Right kidney (tissue), 9 donors: ENCODE results near the gene PRDM4.
A peak's percentile ranks its signal among the peaks of the same experiment; 100 is the strongest.

Source experiments
- DNase-seq: peaks from one replicate; pipeline ENCODE4 v3.0.0-alpha.2; 2016
- long read RNA-seq, 8 donors: transcript quantifications; one replicate each; lab custom pipeline, GENCODE V29; 2026

Gene PRDM4
- long read RNA-seq, donor 1, full-length matches to known transcripts, result 3 of 3 reads
- long read RNA-seq, donor 1, partial matches to known transcripts, result 0 of 3 reads
- long read RNA-seq, donor 1, other reads (novel, unspliced or antisense), result 0 of 3 reads
- long read RNA-seq, donor 2, full-length matches to known transcripts, result 4 of 4 reads
- long read RNA-seq, donor 2, partial matches to known transcripts, result 0 of 4 reads
- long read RNA-seq, donor 2, other reads (novel, unspliced or antisense), result 0 of 4 reads
- long read RNA-seq, donor 3, partial matches to known transcripts, result 11 of 11 reads
- long read RNA-seq, donor 3, other reads (novel, unspliced or antisense), result 0 of 11 reads
- long read RNA-seq, donor 4, full-length matches to known transcripts, result 2 of 2 reads
- long read RNA-seq, donor 4, partial matches to known transcripts, result 0 of 2 reads
- long read RNA-seq, donor 4, other reads (novel, unspliced or antisense), result 0 of 2 reads
- long read RNA-seq, donor 5, full-length matches to known transcripts, result 2 of 2 reads
- long read RNA-seq, donor 5, partial matches to known transcripts, result 0 of 2 reads
- long read RNA-seq, donor 5, other reads (novel, unspliced or antisense), result 0 of 2 reads
- long read RNA-seq, donor 6, full-length matches to known transcripts, result 2 of 28 reads
- long read RNA-seq, donor 6, partial matches to known transcripts, result 26 of 28 reads
- long read RNA-seq, donor 6, other reads (novel, unspliced or antisense), result 0 of 28 reads
- long read RNA-seq, donor 7, full-length matches to known transcripts, result 3 of 11 reads
- long read RNA-seq, donor 7, partial matches to known transcripts, result 8 of 11 reads
- long read RNA-seq, donor 7, other reads (novel, unspliced or antisense), result 0 of 11 reads
- long read RNA-seq, donor 8, full-length matches to known transcripts, result 4 of 4 reads
- long read RNA-seq, donor 8, partial matches to known transcripts, result 0 of 4 reads
- long read RNA-seq, donor 8, other reads (novel, unspliced or antisense), result 0 of 4 reads

GRCh38 chr12:107760809-107761501 lies at the start of gene PRDM4:
PRDM4 (minus strand) TSS chr12:107761137; CDS start chr12:107760515, 622 bp downstream.
- DNase-seq, result peak; percentile 93

GRCh38 chr12:107807471-107808150 lies 46.7 kb upstream of the PRDM4 start:
- no peak for DNase-seq

- no peak for DNase-seq
These were observed 44.7 kb upstream of the PRDM4 start for GRCh38 chr12:107805488-107806180.

GRCh38 chr12:107803092-107803491 lies 42.2 kb upstream of the PRDM4 start:
- DNase-seq, result no peak

- no peak for DNase-seq
These were observed 40.2 kb upstream of the PRDM4 start for GRCh38 chr12:107801150-107801549.

- DNase-seq, result no peak
These were observed 37.6 kb upstream of the PRDM4 start for GRCh38 chr12:107798580-107798979.

- DNase-seq, result no peak
These were observed 33.5 kb upstream of the PRDM4 start for GRCh38 chr12:107794451-107794850.

- DNase-seq, result no peak
These were observed 30.6 kb upstream of the PRDM4 start for GRCh38 chr12:107791465-107792089.

GRCh38 chr12:107788690-107789458 lies 27.9 kb upstream of the PRDM4 start:
- DNase-seq, result no peak

GRCh38 chr12:107788281-107788680 lies 27.3 kb upstream of the PRDM4 start:
- no peak for DNase-seq

GRCh38 chr12:107783406-107784376 lies 22.8 kb upstream of the PRDM4 start:
- DNase-seq, result no peak

- no peak for DNase-seq
These were observed 21.1 kb upstream of the PRDM4 start for GRCh38 chr12:107782067-107782466.

- DNase-seq, result no peak
These were observed 19.4 kb upstream of the PRDM4 start for GRCh38 chr12:107780298-107780697.

- DNase-seq, result no peak
These were observed 18.3 kb upstream of the PRDM4 start for GRCh38 chr12:107779077-107779831.

GRCh38 chr12:107778383-107779025 lies 17.6 kb upstream of the PRDM4 start:
- DNase-seq, result no peak

GRCh38 chr12:107776171-107776570 lies 15.2 kb upstream of the PRDM4 start:
- no peak for DNase-seq

- peak; percentile 58 for DNase-seq
These were observed 14.3 kb upstream of the PRDM4 start for GRCh38 chr12:107775093-107775721.
